Esophagus muscularis mucosa (tissue), 4 donors: ENCODE measurements around the gene RBM20. TPM values are rescaled to one million over a fixed set of nuclear protein-coding genes. Genes with fewer than 3 reads are reported as not detected.

Experiments
- DNase-seq: peaks from one replicate; pipeline ENCODE4 v3.0.0-alpha.2; 2017; ENCODE audit errors: extremely low spot score
- H3K27ac ChIP-seq, 4 donors: fragments of 200-600 bp; sonication (generic); replicated peaks in 1 of 4; 1 replicate in 3 of 4; 2 replicates in 1 of 4; pipeline ENCODE4 v1.5.1; 2016 to 2019; ENCODE audit warnings: mild to moderate bottlenecking in 1 of 4
- H3K27me3 ChIP-seq, 4 donors: fragments of 200-600 bp; sonication (generic); one replicate each; pipeline versions ENCODE4 v1.5.1 to v1.6.0; 2016 to 2019
- H3K36me3 ChIP-seq, 4 donors: fragments of 200-600 bp; sonication (generic); one replicate each; pipeline ENCODE4 v1.5.1; 2016 to 2019
- H3K4me1 ChIP-seq, 4 donors: fragments of 200-600 bp; sonication (generic); one replicate each; pipeline ENCODE4 v1.5.1; 2016 to 2019
- H3K4me3 ChIP-seq, 4 donors: fragments of 200-600 bp; sonication (generic); 1 replicate in 2 of 4; 2 replicates in 2 of 4; pipeline ENCODE4 v1.5.1; 2016 to 2019; ENCODE audit warnings: mild to moderate bottlenecking in 4 of 4, moderate library complexity in 1 of 4
- H3K9me3 ChIP-seq, 4 donors: fragments of 200-600 bp; sonication (generic); 1 replicate in 3 of 4; 2 replicates in 1 of 4; pipeline ENCODE4 v1.5.1; 2016 to 2019
- EP300 ChIP-seq: sonication (generic); formaldehyde crosslinking; IDR thresholded peaks from one replicate; pipeline ENCODE4 v1.6.1; 2017; ENCODE audit warnings: antibody characterized with exemption
- POLR2A ChIP-seq: fragments of 450-650 bp; IDR thresholded peaks from one replicate; pipeline ENCODE4 v1.6.1; 2017; ENCODE audit warnings: antibody characterized with exemption, moderate library complexity, mild to moderate bottlenecking, low read depth
- POLR2AphosphoS5 ChIP-seq, 2 donors: sonication (generic); formaldehyde crosslinking; IDR thresholded peaks; one replicate each; pipeline ENCODE4 v1.6.1; 2017; ENCODE audit warnings: antibody characterized with exemption in 2 of 2
- WGBS: methylation state at CpG from one replicate; pipeline ENCODE4 v1.1.5; 2018; 5-methylcytosine and 5-hydroxymethylcytosine counted together
- intact Hi-C: fragments of 100-400 bp; cut with DNase I; formaldehyde crosslinking; loops from one replicate; pipeline ENCODE4 v1.15.1; 2023
- total RNA-seq, 4 donors: library from RNA; depleted of rRNA; stranded (reverse); fragments of >200 nt; gene quantifications; one replicate each; pipeline versions ENCODE4 v1.1.0 to v1.2.1, GENCODE V29; 2016
- TF ChIP-seq, protein P1 (sequence below), 3 experiments: fragments of 200-600 bp in 2 of 3; fragments of 450-650 bp in 1 of 3; sonication (generic) in 2 of 3; IDR thresholded peaks; one replicate each; pipeline ENCODE4 v1.5.1; 2017 to 2019; ENCODE audit warnings: antibody characterized with exemption in 3 of 3, mild to moderate bottlenecking in 2 of 3, moderate library complexity in 1 of 3

The RBM20 gene
- total RNA-seq, 4 donors from 2014 or later = 5.3 to 7.7 (median 5.8) TPM

- intact Hi-C loops = no loop called here
- DNase-seq = no peak
- WGBS = 87% methylated on average over 6 of the region's 6 CpGs
- Histone ChIP-seq H3K27ac (no peak overlapping the region), H3K4me1 (peaks cover under 1 to 19% (median 12%) of the 10 kb centered on the region in 4 donors), H3K9me3 (no peaks in the 10 kb centered on the region), H3K36me3 (no peaks in the 10 kb centered on the region), H3K4me3 (no peak overlapping the region), H3K27me3 (no peaks in the 10 kb centered on the region)
- no peak for TF ChIP-seq POLR2AphosphoS5 (IDR thresholded peaks at IDR 0.05)
- TF ChIP-seq, protein P1, sequence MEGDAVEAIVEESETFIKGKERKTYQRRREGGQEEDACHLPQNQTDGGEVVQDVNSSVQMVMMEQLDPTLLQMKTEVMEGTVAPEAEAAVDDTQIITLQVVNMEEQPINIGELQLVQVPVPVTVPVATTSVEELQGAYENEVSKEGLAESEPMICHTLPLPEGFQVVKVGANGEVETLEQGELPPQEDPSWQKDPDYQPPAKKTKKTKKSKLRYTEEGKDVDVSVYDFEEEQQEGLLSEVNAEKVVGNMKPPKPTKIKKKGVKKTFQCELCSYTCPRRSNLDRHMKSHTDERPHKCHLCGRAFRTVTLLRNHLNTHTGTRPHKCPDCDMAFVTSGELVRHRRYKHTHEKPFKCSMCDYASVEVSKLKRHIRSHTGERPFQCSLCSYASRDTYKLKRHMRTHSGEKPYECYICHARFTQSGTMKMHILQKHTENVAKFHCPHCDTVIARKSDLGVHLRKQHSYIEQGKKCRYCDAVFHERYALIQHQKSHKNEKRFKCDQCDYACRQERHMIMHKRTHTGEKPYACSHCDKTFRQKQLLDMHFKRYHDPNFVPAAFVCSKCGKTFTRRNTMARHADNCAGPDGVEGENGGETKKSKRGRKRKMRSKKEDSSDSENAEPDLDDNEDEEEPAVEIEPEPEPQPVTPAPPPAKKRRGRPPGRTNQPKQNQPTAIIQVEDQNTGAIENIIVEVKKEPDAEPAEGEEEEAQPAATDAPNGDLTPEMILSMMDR (IDR thresholded peaks at IDR 0.05) = no peak
- no peak for TF ChIP-seq EP300
- TF ChIP-seq POLR2A = no peak
Observed at GRCh38 chr10:110670335-110670734, 26.2 kb downstream of the RBM20 start.

- intact Hi-C loops = no loop called here
Observed at GRCh38 chr10:110671788-110672579, 27.8 kb downstream of the RBM20 start.

DNA sequence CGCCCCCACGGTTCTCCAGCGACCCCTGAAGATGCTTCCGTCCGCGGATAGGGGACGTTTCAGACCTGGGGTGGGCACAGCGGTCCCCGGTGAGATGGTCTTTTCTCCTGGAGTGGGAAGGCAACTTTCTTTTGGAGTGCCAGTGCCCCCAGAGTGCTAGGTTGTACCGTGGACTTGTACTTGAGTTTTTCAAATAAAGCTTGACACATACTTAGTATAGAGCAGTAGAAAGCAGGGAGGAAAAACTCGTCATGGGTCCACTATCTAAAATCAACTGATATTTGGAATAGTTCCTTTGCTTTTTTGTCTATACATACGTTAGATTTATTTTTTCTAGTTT is 28.4 kb downstream of the RBM20 start:
- intact Hi-C loops = no loop called here
- TF ChIP-seq POLR2A (no peak), POLR2AphosphoS5 (IDR thresholded peaks at IDR 0.05) (no peak), EP300 (no peak)
- Histone ChIP-seq H3K27me3 (no peaks in the 10 kb centered on the region), H3K36me3 (no peaks in the 10 kb centered on the region), H3K27ac (peak overlapping the region; percentile 69 to 82 (median 74)), H3K9me3 (no peaks in the 10 kb centered on the region), H3K4me3 (peak overlapping the region; percentile 62 to 75 (median 66)), H3K4me1 (peaks cover 3 to 17% (median 10%) of the 10 kb centered on the region in 4 donors)
- no peak for DNase-seq
- WGBS = 6% methylated on average over 9 of the region's 12 CpGs

More at GRCh38 chr10:110671788-110672579, 27.8 kb downstream of the RBM20 start:
- Histone ChIP-seq H3K4me1 (peaks cover 4 to 17% (median 10%) of the 10 kb centered on the region in 4 donors), H3K36me3 (no peaks in the 10 kb centered on the region), H3K9me3 (no peaks in the 10 kb centered on the region), H3K4me3 (peak overlapping the region; percentile 62 to 75 (median 66)), H3K27ac (peak overlapping the region; percentile 69 to 82 (median 74)), H3K27me3 (no peaks in the 10 kb centered on the region)
- TF ChIP-seq EP300 (no peak), POLR2AphosphoS5 (IDR thresholded peaks at IDR 0.05) (peak in 1 of 2 donors; percentile 39), POLR2A (no peak)
- TF ChIP-seq, protein P1 (IDR thresholded peaks at IDR 0.05) = peak; percentile 76 to 86 (median 77)
- no peak for DNase-seq
- 1% methylated on average over 32 of the region's 47 CpGs for WGBS

DNA sequence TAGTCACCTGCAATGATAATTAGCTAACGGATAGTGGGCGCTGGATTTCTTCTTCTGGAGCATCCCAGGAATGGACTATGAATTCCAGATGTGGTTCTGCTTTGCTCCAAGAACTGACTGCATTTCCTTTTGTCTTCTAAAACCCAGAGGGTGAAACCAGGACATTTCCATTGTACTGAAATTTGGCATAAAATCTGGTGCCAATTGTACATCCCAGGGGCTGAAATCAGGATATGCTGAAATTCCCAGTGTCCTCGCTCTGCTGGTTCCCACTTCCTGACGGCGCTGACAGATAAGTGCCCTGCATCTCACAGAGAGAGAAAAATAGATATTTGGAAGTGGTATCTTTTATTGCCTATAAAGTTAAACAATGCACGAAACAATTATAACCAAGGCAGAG is 31.9 kb downstream of the RBM20 start:
- intact Hi-C loops = no loop called here

More for the DNA sequence above, 31.9 kb downstream of the RBM20 start:
- Histone ChIP-seq H3K36me3 (no peaks in the 10 kb centered on the region), H3K27ac (no peak overlapping the region), H3K4me3 (no peak overlapping the region), H3K9me3 (no peaks in the 10 kb centered on the region), H3K4me1 (peaks cover 0 to 17% (median 10%) of the 10 kb centered on the region in 4 donors), H3K27me3 (no peaks in the 10 kb centered on the region)
- DNase-seq = no peak
- no peak for TF ChIP-seq EP300
- TF ChIP-seq POLR2AphosphoS5 (IDR thresholded peaks at IDR 0.05) = no peak
- TF ChIP-seq, protein P1 (IDR thresholded peaks at IDR 0.05) = no peak
- TF ChIP-seq POLR2A = no peak
- WGBS = 69% methylated on average over 6 of the region's 6 CpGs
